Stimulated activated CD8-positive, alpha-beta memory T cell treated with anti-CD3 and anti-CD28 coated beads, Interleukin-15, amount 100 ng/mL, for 4 hours (primary cell): Measurements from ENCODE around the gene EVI2B.
"Not testable (repeated sequence)": the region's sequence is repeated elsewhere in the genome, so short reads cannot be mapped to it uniquely, and the experiment has no call there.

Source experiments
- DNase-seq, 2 donors: peaks; one replicate each; pipeline ENCODE4 v3.0.0-alpha.2; 2020; ENCODE audit warnings: low read depth in 2 of 2

EVI2B gene

DNA sequence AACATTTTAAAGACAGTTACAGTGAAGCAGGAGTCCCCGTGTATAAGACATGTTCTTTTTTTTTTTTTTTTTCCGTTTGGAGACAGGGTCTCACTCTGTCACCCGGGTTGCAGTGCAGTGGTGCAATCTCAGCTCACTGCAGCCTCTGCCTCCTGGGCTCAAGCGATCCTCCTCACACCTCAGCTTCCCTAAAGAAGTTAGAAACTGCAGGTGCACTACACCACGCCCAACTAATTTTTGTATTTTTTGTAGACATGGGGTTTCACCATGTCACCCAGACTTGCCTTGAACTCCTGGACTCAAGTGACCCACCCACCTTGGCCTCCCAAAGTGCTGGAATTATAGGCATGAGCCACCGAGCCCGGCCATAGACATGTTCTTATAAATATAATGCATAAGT lies 3.0 kb downstream of the EVI2B start:
- DNase-seq = no peak

DNA sequence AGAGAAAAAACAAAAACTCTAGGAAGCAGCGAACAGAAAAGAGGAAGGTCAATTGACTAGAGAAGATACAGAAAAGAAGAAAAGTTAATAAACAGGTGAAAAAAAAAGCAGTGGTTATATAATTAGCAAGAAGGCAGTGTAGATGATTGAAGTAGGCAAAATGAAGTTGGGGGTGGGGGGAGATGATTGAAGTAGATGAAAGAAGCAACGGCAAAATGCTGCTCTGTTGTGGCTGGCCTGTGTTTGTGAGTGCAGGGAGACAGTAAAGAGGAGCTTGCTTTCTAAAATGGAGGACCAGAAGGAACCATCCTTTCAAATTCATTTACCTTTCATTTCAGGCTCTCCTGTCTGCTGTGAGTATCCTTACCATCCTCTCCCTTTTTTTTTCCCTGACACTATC lies 3.6 kb downstream of the EVI2B start:
- peak in 1 of 2 donors; percentile 29 for DNase-seq

GRCh38 chr17:31309556-31309955 lies 4.3 kb downstream of the EVI2B start:
- DNase-seq = no peak

- no peak for DNase-seq
These were observed 5.2 kb downstream of the EVI2B start for GRCh38 chr17:31308372-31309334.

DNA sequence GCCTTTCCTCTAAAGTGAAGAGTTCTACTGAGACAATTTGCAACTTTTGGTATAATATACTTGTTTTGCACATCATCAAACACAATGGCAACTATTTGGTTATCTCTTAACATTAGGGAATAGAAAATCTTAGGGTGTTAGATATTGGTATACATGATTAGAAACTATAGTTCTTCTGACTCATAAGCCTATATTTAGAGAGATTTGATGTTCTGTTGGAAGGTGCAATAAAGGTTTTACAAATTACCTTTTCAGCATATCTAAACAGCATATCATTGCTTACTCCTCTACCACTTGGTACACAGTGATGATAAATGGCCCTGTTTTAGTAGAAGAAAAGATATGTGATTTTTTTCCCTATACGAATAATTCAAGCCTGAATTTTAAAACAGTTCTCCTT lies 6.2 kb downstream of the EVI2B start:
- no peak for DNase-seq

GRCh38 chr17:31299624-31300023 lies 14.2 kb downstream of the EVI2B start:
- DNase-seq = no peak

- DNase-seq = no peak
These were observed 16.8 kb downstream of the EVI2B start, which contains the start of gene OMG for GRCh38 chr17:31297090-31297489. OMG (minus strand) TSS chr17:31297239; CDS start chr17:31296331, 908 bp downstream.

GRCh38 chr17:31296142-31296541 lies 17.7 kb downstream of the EVI2B start:
- DNase-seq = no peak

DNA sequence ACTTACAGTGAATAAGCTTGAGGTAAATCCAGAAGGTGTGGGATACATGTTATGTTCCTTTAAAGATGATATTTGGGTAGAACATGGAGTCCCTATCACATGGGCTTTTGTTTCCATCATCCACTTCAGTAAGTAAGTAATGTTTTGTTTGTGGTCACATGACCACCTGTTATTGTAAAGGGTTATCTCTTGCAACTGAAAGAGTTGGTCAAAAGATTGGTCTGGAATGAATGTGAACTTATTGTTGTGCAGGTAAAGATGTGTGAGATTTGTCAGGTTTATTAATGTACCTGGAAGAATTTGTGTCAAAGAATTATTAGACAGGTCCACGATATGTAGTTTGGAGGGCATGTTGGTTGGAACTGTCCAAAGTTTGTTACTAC lies 18.4 kb downstream of the EVI2B start:
- no peak for DNase-seq

DNA sequence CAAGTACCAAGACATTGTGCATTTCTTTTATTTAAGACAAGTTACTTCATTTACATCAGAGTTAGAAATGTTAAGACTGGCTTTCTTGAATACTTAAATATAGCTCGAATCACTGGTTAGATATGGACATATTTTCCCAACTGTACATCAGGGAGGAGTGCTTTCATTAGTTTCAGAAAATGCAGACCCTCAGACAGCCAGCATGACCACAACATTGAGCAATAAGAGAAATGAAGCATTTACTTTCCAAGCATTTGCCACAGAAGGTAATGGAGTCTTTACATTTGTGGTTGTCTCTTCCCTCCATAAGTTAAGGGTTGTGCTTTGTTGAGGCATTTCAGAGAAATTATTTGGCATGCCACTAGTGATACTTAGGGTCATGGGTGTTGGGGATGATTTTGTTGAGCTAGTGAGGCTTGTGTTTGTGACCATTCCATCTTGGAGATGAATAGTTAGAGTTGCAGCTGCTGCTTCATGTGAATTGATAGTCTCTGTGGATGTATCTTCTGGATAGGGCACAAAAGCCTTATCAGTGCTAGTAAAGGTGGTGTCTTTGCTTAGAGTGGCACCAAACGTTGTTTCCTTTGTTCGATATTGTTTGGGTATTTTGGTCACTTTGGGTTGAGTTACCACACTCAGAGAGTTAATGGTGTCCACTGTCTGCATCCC lies 18.9 kb downstream of the EVI2B start:
- no peak for DNase-seq

DNA sequence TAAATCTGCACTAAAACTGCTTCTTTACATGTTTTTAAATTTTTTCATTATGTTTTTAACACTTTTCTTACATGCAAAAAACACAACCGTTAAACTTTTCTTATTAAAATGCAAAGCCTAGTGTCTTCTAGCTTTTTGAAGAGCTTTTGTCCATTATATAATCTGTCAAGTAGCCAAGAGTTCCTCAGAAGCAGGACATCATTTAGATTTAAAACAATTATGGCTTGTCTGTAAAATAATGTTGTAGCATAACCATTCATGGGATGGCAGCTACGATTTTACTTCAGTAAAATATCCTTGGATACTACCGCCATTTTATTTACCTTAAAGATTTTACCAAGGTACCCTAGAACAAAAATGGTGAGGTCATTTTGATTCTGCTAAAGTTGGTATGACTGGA lies 19.6 kb downstream of the EVI2B start:
- no peak for DNase-seq

- no peak for DNase-seq
These were observed 20.3 kb downstream of the EVI2B start for GRCh38 chr17:31293581-31293980.

- DNase-seq = no peak
These were observed 22.0 kb downstream of the EVI2B start for GRCh38 chr17:31291820-31292219.

DNA sequence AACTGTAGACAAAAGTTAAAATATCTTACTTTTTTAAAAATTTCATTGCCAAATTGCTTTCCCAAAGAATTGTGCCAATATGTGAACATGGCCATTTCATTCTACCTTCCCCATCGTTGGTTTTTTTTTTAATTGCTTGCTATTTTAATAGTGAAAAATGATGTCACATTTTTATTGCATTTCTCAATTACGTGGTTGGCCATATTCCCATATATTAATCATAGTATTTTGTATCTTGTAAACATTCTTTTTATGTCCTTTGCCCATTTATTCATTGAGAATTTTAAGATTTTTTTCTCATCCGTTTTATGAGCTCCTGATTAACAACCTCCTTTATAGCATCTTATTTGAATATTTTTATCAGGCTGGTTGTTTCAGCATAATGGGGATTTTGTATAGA lies 24.1 kb downstream of the EVI2B start:
- no peak for DNase-seq

DNA sequence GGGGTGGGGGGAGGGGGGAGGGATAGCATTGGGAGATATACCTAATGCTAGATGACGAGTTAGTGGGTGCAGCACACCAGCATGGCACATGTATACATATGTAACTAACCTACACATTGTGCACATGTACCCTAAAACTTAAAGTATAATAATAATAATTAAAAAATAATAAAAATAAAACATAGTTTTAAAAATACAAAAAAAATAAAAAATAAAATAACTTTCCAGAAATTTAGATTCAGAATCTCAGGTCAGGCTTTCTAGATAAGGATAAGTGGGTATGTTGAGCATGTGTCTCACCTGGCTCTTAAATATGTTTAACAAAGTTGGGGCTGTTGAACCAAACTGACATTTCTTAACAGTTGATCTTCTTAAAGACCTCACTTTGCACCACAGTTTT lies 25.9 kb downstream of the EVI2B start:
- not testable (repeated sequence) for DNase-seq

GRCh38 chr17:31286587-31286986 lies 27.3 kb downstream of the EVI2B start:
- DNase-seq = no peak

GRCh38 chr17:31283841-31284240 lies 30.0 kb downstream of the EVI2B start:
- no peak for DNase-seq

DNA sequence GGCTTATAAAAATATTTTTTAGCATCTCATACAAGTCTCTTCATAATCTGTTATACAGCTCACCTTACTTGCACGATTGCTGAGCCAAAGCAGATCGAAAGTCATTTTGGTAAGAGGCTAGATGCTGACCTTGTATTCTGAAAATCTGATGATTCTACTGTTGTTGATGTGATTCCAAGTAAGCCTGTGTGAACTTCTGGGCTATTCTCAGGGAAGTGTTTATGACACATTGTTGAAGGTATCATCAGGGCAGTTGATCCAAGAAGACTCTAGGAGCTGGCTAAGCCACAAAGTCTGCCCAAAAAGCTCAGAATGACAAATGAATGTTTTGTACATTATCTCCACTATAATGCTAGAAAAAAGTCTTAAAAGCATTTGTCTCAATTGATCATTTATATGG lies 32.8 kb downstream of the EVI2B start:
- no peak for DNase-seq

DNA sequence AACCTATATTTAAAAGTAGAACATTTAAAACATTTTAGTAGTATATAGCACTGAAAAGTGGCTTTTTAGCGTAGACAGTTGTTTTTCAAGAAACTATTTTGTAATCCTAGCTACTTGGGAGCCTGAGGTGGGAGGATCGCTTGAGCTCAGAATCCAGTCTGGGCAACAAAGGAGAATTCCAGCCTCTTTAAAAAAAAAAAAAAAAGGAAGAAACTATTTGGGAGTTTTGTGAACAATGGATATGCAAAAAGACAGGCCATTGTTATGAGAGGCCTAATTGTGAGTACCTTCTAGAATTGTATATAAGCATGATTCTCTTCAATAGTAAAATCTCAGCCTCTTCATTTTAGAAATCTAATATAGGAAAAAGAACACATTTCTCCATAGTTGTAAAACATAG lies 34.5 kb downstream of the EVI2B start:
- no peak for DNase-seq

- no peak for DNase-seq
These were observed 38.7 kb downstream of the EVI2B start for GRCh38 chr17:31275116-31275515.

GRCh38 chr17:31274252-31274651 lies 39.6 kb downstream of the EVI2B start:
- DNase-seq = no peak

- no peak for DNase-seq
These were observed 40.3 kb downstream of the EVI2B start for GRCh38 chr17:31273516-31273915.

- no peak for DNase-seq
These were observed 41.1 kb downstream of the EVI2B start for GRCh38 chr17:31272803-31273202.
